ENCODE data around the gene ZFAND2B. TPM values are rescaled to one million over a fixed set of nuclear protein-coding genes. Genes with fewer than 3 reads are reported as not detected.

The ZFAND2B gene
- total and polyA plus RNA-seq, 2 donors (not counting 1 experiment from before 2014, with no cell fraction given): 55.2 to 115 TPM

- H3K27me3 ChIP-seq (replicated peaks in 1 of 4; ENCODE audit: control extremely low read depth in 1 of 4, control insufficient read depth in 3 of 4, insufficient read depth in 4 of 4, low read length in 3 of 4): no peaks in the 10 kb centered on the region
- ChIA-PET POLR2A (interaction anchor here (0.8 to 3.2 kb wide), 14 partner anchors 9 to 65 kb away, joined by 3 to 56 read pairs (median 10); partner anchors contain the start of genes ABCB6, CNPPD1, DNAJB2 and GLB1L), CTCF (interaction anchor here (0.8 to 4.9 kb wide), 14 partner anchors 12 to 158 kb away, joined by 3 to 30 read pairs (median 5); partner anchors contain the start of genes CNPPD1, DNAJB2, GLB1L and STK16)
- peaks cover 17 to 23% of the 10 kb centered on the region in 2 donors for H3K4me1 ChIP-seq (ENCODE audit: control insufficient read depth in 2 of 2, insufficient read depth in 2 of 2, low read length in 2 of 2)
- ATAC-seq (ENCODE audit: low read depth) (no peak), DNase-seq (peak; percentile 57)
- no peaks in the 10 kb centered on the region for H3K27me3 Mint-ChIP-seq
- peak overlapping the region; percentile 86 to 98 (median 92) for H3K4me3 ChIP-seq (ENCODE audit: control extremely low read depth in 1 of 5, extremely low read depth in 1 of 5, insufficient read depth in 1 of 5, low read depth in 2 of 5, low read length in 4 of 5)
- H3K27ac Mint-ChIP-seq: peak overlapping the region; percentile 98
- H3K36me3 ChIP-seq (replicated peaks in 1 of 2; ENCODE audit: control extremely low read depth in 1 of 2, control insufficient read depth in 1 of 2, extremely low read depth in 1 of 2, insufficient read depth in 2 of 2, low read length in 1 of 2): peaks cover 5 to 45% of the 10 kb centered on the region in 2 experiments
- peaks cover 71% of the 10 kb centered on the region for H3K79me2 ChIP-seq (ENCODE audit: control insufficient read depth, insufficient read depth, low read length)
- H3K4me2 ChIP-seq (replicated peaks; ENCODE audit: low read depth, low read length, poor library complexity, severe bottlenecking): peak overlapping the region; percentile 93
- peaks cover 63% of the 10 kb centered on the region for H4K20me1 ChIP-seq (ENCODE audit: control insufficient read depth, insufficient read depth, low read length, poor library complexity, severe bottlenecking)
- peak overlapping the region; percentile 82 for H3K9ac ChIP-seq (ENCODE audit: low read length)
- H3K4me1 Mint-ChIP-seq: peaks cover 38% of the 10 kb centered on the region
- peak overlapping the region; percentile 99 for H3K4me3 Mint-ChIP-seq
- no peaks in the 10 kb centered on the region for H3K9me3 ChIP-seq (ENCODE audit: control extremely low read depth in 1 of 3, control insufficient read depth in 2 of 3, insufficient read depth in 1 of 3, low read length in 2 of 3)
- H3K27ac ChIP-seq (ENCODE audit: low read length in 2 of 2): peak overlapping the region; percentile 74 to 87
- peak overlapping the region; percentile 78 for H2AFZ ChIP-seq (ENCODE audit: insufficient read depth, low read depth, low read length, poor library complexity, severe bottlenecking)
- no peak for TF ChIP-seq EZH2 (IDR thresholded peaks at IDR 0.05; ENCODE audit: borderline replicate concordance, insufficient read depth, low read depth, low read length, poor library complexity, severe bottlenecking)
- TF ChIP-seq, protein P1, sequence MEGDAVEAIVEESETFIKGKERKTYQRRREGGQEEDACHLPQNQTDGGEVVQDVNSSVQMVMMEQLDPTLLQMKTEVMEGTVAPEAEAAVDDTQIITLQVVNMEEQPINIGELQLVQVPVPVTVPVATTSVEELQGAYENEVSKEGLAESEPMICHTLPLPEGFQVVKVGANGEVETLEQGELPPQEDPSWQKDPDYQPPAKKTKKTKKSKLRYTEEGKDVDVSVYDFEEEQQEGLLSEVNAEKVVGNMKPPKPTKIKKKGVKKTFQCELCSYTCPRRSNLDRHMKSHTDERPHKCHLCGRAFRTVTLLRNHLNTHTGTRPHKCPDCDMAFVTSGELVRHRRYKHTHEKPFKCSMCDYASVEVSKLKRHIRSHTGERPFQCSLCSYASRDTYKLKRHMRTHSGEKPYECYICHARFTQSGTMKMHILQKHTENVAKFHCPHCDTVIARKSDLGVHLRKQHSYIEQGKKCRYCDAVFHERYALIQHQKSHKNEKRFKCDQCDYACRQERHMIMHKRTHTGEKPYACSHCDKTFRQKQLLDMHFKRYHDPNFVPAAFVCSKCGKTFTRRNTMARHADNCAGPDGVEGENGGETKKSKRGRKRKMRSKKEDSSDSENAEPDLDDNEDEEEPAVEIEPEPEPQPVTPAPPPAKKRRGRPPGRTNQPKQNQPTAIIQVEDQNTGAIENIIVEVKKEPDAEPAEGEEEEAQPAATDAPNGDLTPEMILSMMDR (IDR thresholded peaks at IDR 0.05): no peak
- WGBS (ENCODE audit: insufficient coverage): 1% methylated on average over 24 of the region's 24 CpGs
- no peaks in the 10 kb centered on the region for H3K9me3 Mint-ChIP-seq (ENCODE audit: insufficient read depth)
- intact Hi-C loops (cut with micrococcal nuclease): no loop called here
These were observed 23.5 kb downstream of the ZFAND2B start for GRCh38 chr2:219230059-219230540.

DNA sequence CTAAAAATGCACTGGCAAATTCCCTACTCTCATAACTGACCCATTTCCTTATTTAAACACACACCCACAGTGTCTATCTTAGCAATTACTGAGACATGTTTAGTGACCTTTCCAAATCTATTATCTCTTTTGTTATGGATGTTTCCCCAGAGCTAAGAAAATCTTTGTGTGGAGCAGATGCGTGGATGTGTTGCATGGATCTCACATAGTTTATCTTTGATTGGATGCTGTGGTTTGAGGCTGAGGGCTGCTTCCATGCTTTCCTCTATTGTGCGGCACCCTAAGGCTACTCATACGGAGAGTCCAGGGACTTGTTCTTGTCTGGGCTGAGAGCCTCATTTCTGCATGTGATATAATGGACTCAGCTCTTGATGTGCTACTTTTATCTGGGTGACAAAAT, 27.7 kb downstream of the ZFAND2B start:
- Histone ChIP-seq H3K9ac (ENCODE audit: low read length) (no peak overlapping the region), H2AFZ (ENCODE audit: insufficient read depth, low read depth, low read length, poor library complexity, severe bottlenecking) (no peak overlapping the region), H3K9me3 (ENCODE audit: control extremely low read depth in 1 of 3, control insufficient read depth in 2 of 3, insufficient read depth in 1 of 3, low read length in 2 of 3) (no peaks in the 10 kb centered on the region), H3K4me2 (replicated peaks; ENCODE audit: low read depth, low read length, poor library complexity, severe bottlenecking) (no peak overlapping the region), H3K27ac (ENCODE audit: low read length in 2 of 2) (no peak overlapping the region), H3K27me3 (replicated peaks in 1 of 4; ENCODE audit: control extremely low read depth in 1 of 4, control insufficient read depth in 3 of 4, insufficient read depth in 4 of 4, low read length in 3 of 4) (no peaks in the 10 kb centered on the region), H3K36me3 (replicated peaks in 1 of 2; ENCODE audit: control extremely low read depth in 1 of 2, control insufficient read depth in 1 of 2, extremely low read depth in 1 of 2, insufficient read depth in 2 of 2, low read length in 1 of 2) (peaks cover 2 to 66% of the 10 kb centered on the region in 2 experiments), H3K4me1 (ENCODE audit: control insufficient read depth in 2 of 2, insufficient read depth in 2 of 2, low read length in 2 of 2) (peaks cover 6 to 8% of the 10 kb centered on the region in 2 donors), H4K20me1 (ENCODE audit: control insufficient read depth, insufficient read depth, low read length, poor library complexity, severe bottlenecking) (peaks cover 36% of the 10 kb centered on the region), H3K79me2 (ENCODE audit: control insufficient read depth, insufficient read depth, low read length) (peaks cover 42% of the 10 kb centered on the region), H3K4me3 (ENCODE audit: control extremely low read depth in 1 of 5, extremely low read depth in 1 of 5, insufficient read depth in 1 of 5, low read depth in 2 of 5, low read length in 4 of 5) (no peak overlapping the region)
- Mint-ChIP-seq H3K4me3 (no peak overlapping the region), H3K27me3 (no peaks in the 10 kb centered on the region), H3K9me3 (ENCODE audit: insufficient read depth) (no peaks in the 10 kb centered on the region), H3K27ac (no peak overlapping the region), H3K4me1 (peaks cover 18% of the 10 kb centered on the region)
- DNase-seq (no peak), ATAC-seq (ENCODE audit: low read depth) (no peak)
- CTCF ChIA-PET: no interaction called here
- intact Hi-C loops (cut with micrococcal nuclease): no loop called here
- POLR2A ChIA-PET: interaction anchor here (0.9 kb wide), 1 partner anchor 20 kb away, joined by 5 read pairs; no protein-coding TSS in a partner anchor
- TF ChIP-seq, protein P1 (IDR thresholded peaks at IDR 0.05): no peak
- no peak for TF ChIP-seq EZH2 (IDR thresholded peaks at IDR 0.05; ENCODE audit: borderline replicate concordance, insufficient read depth, low read depth, low read length, poor library complexity, severe bottlenecking)
- WGBS (ENCODE audit: insufficient coverage): 100% methylated on average over 2 of the region's 3 CpGs

Measured in B cell (primary cell).